Esophagus squamous epithelium (tissue), 4 donors: Measurements from ENCODE around the gene SHOC1.

ENCODE experiments used
- CTCF ChIP-seq, 6 experiments: fragments of 450-650 bp in 4 of 6; fragments of 200-600 bp in 2 of 6; sonication (generic) in 2 of 6; IDR thresholded peaks; one replicate each; pipeline ENCODE4 v1.5.1; 2016 to 2019; ENCODE audit warnings: antibody characterized with exemption in 6 of 6, mild to moderate bottlenecking in 4 of 6, moderate library complexity in 4 of 6
- POLR2A ChIP-seq, 4 donors: fragments of 450-650 bp; IDR thresholded peaks; one replicate each; pipeline ENCODE4 v1.6.1; 2017; ENCODE audit warnings: antibody characterized with exemption in 4 of 4, mild to moderate bottlenecking in 4 of 4, moderate library complexity in 3 of 4

GRCh38 chr9:111752455-111752854 is 42.3 kb downstream of the SHOC1 start:
- TF ChIP-seq CTCF (IDR thresholded peaks at IDR 0.05): no peak
- TF ChIP-seq POLR2A (IDR thresholded peaks at IDR 0.05): no peak
